Ovary (tissue), 9 donors: Measurements from ENCODE around the gene SRD5A3. TPM values are rescaled to one million over a fixed set of nuclear protein-coding genes. Genes with fewer than 3 reads are reported as not detected.

Experiments
- DNase-seq, 5 donors: peaks; one replicate each; pipeline ENCODE4 v3.0.0-alpha.2; 2019 to 2020
- H3K27ac ChIP-seq, 2 donors: fragments of 200-600 bp; one replicate each; pipeline versions ENCODE4 v1.5.1 to v1.8.0; 2019 to 2022
- H3K27me3 ChIP-seq: fragments of 200-600 bp; one replicate; pipeline ENCODE4 v1.8.0; 2022
- H3K36me3 ChIP-seq: fragments of 200-600 bp; sonication (generic); one replicate; pipeline ENCODE4 v1.5.1; 2019
- H3K4me1 ChIP-seq: one replicate; pipeline ENCODE4 v1.8.1; 2013; ENCODE audit warnings: mild to moderate bottlenecking, moderate library complexity; ENCODE audit not compliant: insufficient read depth
- H3K4me3 ChIP-seq: fragments of 200-600 bp; sonication (generic); one replicate; pipeline ENCODE4 v1.5.1; 2017
- H3K9me3 ChIP-seq, 2 donors: fragments of 200-600 bp in 1 of 2; sonication (generic) in 1 of 2; one replicate each; pipeline versions ENCODE4 v1.5.1 to v1.8.1; 2013 to 2019; ENCODE audit warnings: mild to moderate bottlenecking in 1 of 2, moderate library complexity in 1 of 2
- CTCF ChIP-seq, 3 donors: fragments of 450-650 bp in 2 of 3; fragments of 200-600 bp in 1 of 3; IDR thresholded peaks; one replicate each; pipeline versions ENCODE4 v1.5.1 to v1.8.0; 2016 to 2022; ENCODE audit warnings: antibody characterized with exemption in 3 of 3, mild to moderate bottlenecking in 1 of 3
- EP300 ChIP-seq: sonication (generic); formaldehyde crosslinking; IDR thresholded peaks from one replicate; pipeline ENCODE4 v1.6.1; 2017; ENCODE audit warnings: antibody characterized with exemption
- POLR2A ChIP-seq: fragments of 450-650 bp; IDR thresholded peaks from one replicate; pipeline ENCODE4 v1.6.1; 2017; ENCODE audit warnings: antibody characterized with exemption, mild to moderate bottlenecking, moderate library complexity
- WGBS, 3 donors: extraction: QIAGEN DNeasy Blood & Tissue Kit in 1 of 3; methylation state at CpG; one replicate each; pipeline versions ENCODE4 v1.1.5 to v1.1.7; 2013 to 2017; 5-methylcytosine and 5-hydroxymethylcytosine counted together
- intact Hi-C, 4 donors: fragments of 100-400 bp; cut with DNase I; formaldehyde crosslinking; loops; one replicate each; pipeline versions ENCODE4 v1.11.0 to v1.15.1; 2022 to 2023
- polyA plus RNA-seq, 2 donors: library from polyadenylated mRNA; stranded (reverse); fragments of 200-250 nt in 1 of 2; fragments of 350-450 nt in 1 of 2; fragmentation: Illumina TruSeq in 1 of 2; extraction: RNeasy Lipid Tissue Mini Kit (QIAGEN cat#74804) in 1 of 2; gene quantifications; one replicate each; pipeline ENCODE4 v1.2.3, GENCODE V29; 2013 to 2014
- total RNA-seq, 7 donors: library from RNA; depleted of rRNA in 2 of 7; stranded (reverse); fragments of >200 nt in 2 of 7; fragmentation: NEBNext Ultra II Directional in 3 of 7; extraction: Animal tissue kit (Norgen Biotek cat#: 25700) in 3 of 7; gene quantifications; one replicate each; pipeline versions ENCODE4 v1.1.0 to v1.2.4, GENCODE V29; 2016 to 2023
- donor health status: DM: no; HTN: no; CAD: no; lungs with moderate emphysema.
- donor health status: DM: no; HTN: no; CAD: no.
- donor health status: Bipolar disorder and iron deficiency.
- donor health status: DM: yes; HTN: yes; CAD: no.
- donor health status: DM: no; HTN: no; CAD: no.
- donor health status: DM: yes; HTN: yes; CAD: no.

SRD5A3 gene
- total and polyA plus RNA-seq, 9 donors = 1.2 to 12.3 (median 2.9) TPM

- TF ChIP-seq EP300 = no peak
- TF ChIP-seq POLR2A = no peak
- no peak for TF ChIP-seq CTCF (IDR thresholded peaks at IDR 0.05)
- H3K9me3 ChIP-seq = no peaks in the 10 kb centered on the region
- intact Hi-C loops = no loop called here
- no peaks in the 10 kb centered on the region for H3K36me3 ChIP-seq
- no peaks in the 10 kb centered on the region for H3K27me3 ChIP-seq
- WGBS, 3 donors = 84 to 86% (median 85%) methylated on average over 13 of the region's 13 CpGs
- no peaks in the 10 kb centered on the region for H3K4me1 ChIP-seq
- H3K27ac ChIP-seq = no peak overlapping the region
- DNase-seq = no peak
- no peak overlapping the region for H3K4me3 ChIP-seq
These were observed 32.8 kb downstream of the SRD5A3 start for GRCh38 chr4:55378617-55379467.

GRCh38 chr4:55380576-55380975, 34.5 kb downstream of the SRD5A3 start:
- WGBS, 3 donors = 87 to 92% (median 88%) methylated on average over 2 of the region's 2 CpGs
- no peak for DNase-seq
- no peak for TF ChIP-seq POLR2A
- no peak for TF ChIP-seq CTCF (IDR thresholded peaks at IDR 0.05)
- no peak for TF ChIP-seq EP300
- H3K27me3 ChIP-seq = no peaks in the 10 kb centered on the region
- H3K4me1 ChIP-seq = no peaks in the 10 kb centered on the region
- H3K4me3 ChIP-seq = no peak overlapping the region
- no peaks in the 10 kb centered on the region for H3K36me3 ChIP-seq
- H3K27ac ChIP-seq = no peak overlapping the region
- intact Hi-C loops = no loop called here
- H3K9me3 ChIP-seq = no peaks in the 10 kb centered on the region

GRCh38 chr4:55381502-55381901, 35.5 kb downstream of the SRD5A3 start:
- no peak overlapping the region for H3K4me3 ChIP-seq
- H3K36me3 ChIP-seq = no peaks in the 10 kb centered on the region

GRCh38 chr4:55382488-55383003, 36.5 kb downstream of the SRD5A3 start:
- H3K27ac ChIP-seq = no peak overlapping the region
- no peaks in the 10 kb centered on the region for H3K36me3 ChIP-seq
- intact Hi-C loops = no loop called here
- no peaks in the 10 kb centered on the region for H3K4me1 ChIP-seq
- 84 to 87% (median 86%) methylated on average over 3 of the region's 3 CpGs for WGBS, 3 donors
- no peaks in the 10 kb centered on the region for H3K9me3 ChIP-seq
- no peaks in the 10 kb centered on the region for H3K27me3 ChIP-seq
- H3K4me3 ChIP-seq = no peak overlapping the region
- DNase-seq = no peak
- TF ChIP-seq POLR2A (no peak), EP300 (no peak)

More at GRCh38 chr4:55381502-55381901, 35.5 kb downstream of the SRD5A3 start:
- Histone ChIP-seq H3K27ac (no peak overlapping the region), H3K27me3 (no peaks in the 10 kb centered on the region), H3K9me3 (no peaks in the 10 kb centered on the region), H3K4me1 (no peaks in the 10 kb centered on the region)
- no peak for DNase-seq
- TF ChIP-seq CTCF (IDR thresholded peaks at IDR 0.05) (no peak), EP300 (no peak), POLR2A (no peak)
- WGBS, 3 donors = 92 to 97% (median 96%) methylated on average over 7 of the region's 7 CpGs
- intact Hi-C loops = no loop called here

GRCh38 chr4:55385201-55385649, 39.2 kb downstream of the SRD5A3 start:
- no peak overlapping the region for H3K4me3 ChIP-seq
- 82 to 88% (median 86%) methylated on average over 3 of the region's 3 CpGs for WGBS, 3 donors
- intact Hi-C loops = loop anchor here in 1 of 4 donors (5.0 kb wide), 1 partner anchor 38 kb away; the partner anchor contains the start of gene SRD5A3
- TF ChIP-seq EP300 = no peak
- TF ChIP-seq CTCF (IDR thresholded peaks at IDR 0.05) = no peak
- TF ChIP-seq POLR2A = no peak
- no peaks in the 10 kb centered on the region for H3K4me1 ChIP-seq
- no peaks in the 10 kb centered on the region for H3K27me3 ChIP-seq
- no peak for DNase-seq
- no peaks in the 10 kb centered on the region for H3K36me3 ChIP-seq
- H3K9me3 ChIP-seq = no peaks in the 10 kb centered on the region
- no peak overlapping the region for H3K27ac ChIP-seq
